Stomach (tissue), 9 donors: ENCODE measurements around the gene USH1G. TPM values are rescaled to one million over a fixed set of nuclear protein-coding genes. Genes with fewer than 3 reads are reported as not detected.

Experiments used
- DNase-seq, 2 donors: peaks; one replicate each; pipeline versions ENCODE4 v3.0.0 to v3.0.0-alpha.2; 2013 to 2019
- H3K27ac ChIP-seq, 5 donors: fragments of 200-600 bp in 4 of 5; sonication (generic) in 4 of 5; one replicate each; pipeline ENCODE4 v1.5.1; 2013 to 2019; ENCODE audit warnings: mild to moderate bottlenecking in 1 of 5, moderate library complexity in 1 of 5
- H3K27me3 ChIP-seq, 3 donors: fragments of 200-600 bp; sonication (generic); one replicate each; pipeline ENCODE4 v1.5.1; 2017 to 2019; ENCODE audit warnings: mixed run types in 1 of 3
- H3K36me3 ChIP-seq, 4 donors: fragments of 200-600 bp; sonication (generic); 1 replicate in 3 of 4; 2 replicates in 1 of 4; pipeline ENCODE4 v1.5.1; 2016 to 2019
- H3K4me1 ChIP-seq, 4 donors: fragments of 200-600 bp; sonication (generic); one replicate each; pipeline ENCODE4 v1.5.1; 2016 to 2019
- H3K4me3 ChIP-seq, 4 donors: fragments of 200-600 bp; sonication (generic) in 3 of 4; one replicate each; pipeline ENCODE4 v1.5.1; 2016 to 2019; ENCODE audit warnings: mild to moderate bottlenecking in 1 of 4
- H3K9me3 ChIP-seq, 4 donors: fragments of 200-600 bp; sonication (generic); one replicate each; pipeline ENCODE4 v1.5.1; 2016 to 2019
- CTCF ChIP-seq, 7 experiments: fragments of 450-650 bp in 4 of 7; fragments of 200-600 bp in 3 of 7; sonication (generic) in 3 of 7; IDR thresholded peaks; one replicate each; pipeline ENCODE4 v1.5.1; 2016 to 2019; ENCODE audit warnings: antibody characterized with exemption in 7 of 7, control low read depth in 2 of 7, mild to moderate bottlenecking in 1 of 7
- EP300 ChIP-seq: sonication (generic); formaldehyde crosslinking; IDR thresholded peaks from one replicate; pipeline ENCODE4 v1.6.1; 2017; ENCODE audit warnings: antibody characterized with exemption
- POLR2A ChIP-seq, 4 donors: fragments of 450-650 bp; IDR thresholded peaks; one replicate each; pipeline ENCODE4 v1.6.1; 2016; ENCODE audit warnings: antibody characterized with exemption in 4 of 4, control low read depth in 2 of 4, mild to moderate bottlenecking in 1 of 4, moderate library complexity in 1 of 4
- POLR2AphosphoS5 ChIP-seq, 3 donors: sonication (generic); formaldehyde crosslinking; IDR thresholded peaks; one replicate each; pipeline ENCODE4 v1.6.1; 2016; ENCODE audit warnings: antibody characterized with exemption in 3 of 3
- WGBS, 5 donors: extraction: QIAGEN DNeasy Blood & Tissue Kit in 3 of 5; methylation state at CpG; one replicate each; pipeline versions ENCODE4 v1.1.5 to v1.1.7; 2013 to 2018; 5-methylcytosine and 5-hydroxymethylcytosine counted together
- intact Hi-C: fragments of 100-400 bp; cut with DNase I; formaldehyde crosslinking; loops from one replicate; pipeline ENCODE4 v1.15.1; 2023; ENCODE audit warnings: low total_unique reads
- polyA plus RNA-seq, 3 donors: library from polyadenylated mRNA; stranded (reverse); fragments of 200-250 nt; gene quantifications; one replicate each; pipeline ENCODE4 v1.2.3, GENCODE V29; 2013
- total RNA-seq, 5 donors: library from RNA; depleted of rRNA; stranded (reverse); fragments of >200 nt; gene quantifications; one replicate each; pipeline versions ENCODE4 v1.1.0 to v1.2.3, GENCODE V29; 2014 to 2016
- donor health status: healthy with polysubstance abuse.
- donor health status: Bipolar disorder and iron deficiency.
- donor health status: healthy.

USH1G gene
- total and polyA plus RNA-seq, 8 donors, result 0.18 to 1.0 TPM; not detected in 6

GRCh38 chr17:74921769-74922168 lies 1.3 kb downstream of the USH1G start:
- intact Hi-C loops, result no loop called here
- TF ChIP-seq EP300 (no peak), POLR2A (IDR thresholded peaks at IDR 0.05) (no peak), CTCF (IDR thresholded peaks at IDR 0.05) (no peak), POLR2AphosphoS5 (IDR thresholded peaks at IDR 0.05) (no peak)
- Histone ChIP-seq H3K4me1 (peaks cover 22 to 27% (median 25%) of the 10 kb centered on the region in 4 donors), H3K4me3 (no peak overlapping the region), H3K27me3 (peaks cover 22 to 97% (median 74%) of the 10 kb centered on the region in 3 donors), H3K36me3 (no peaks in the 10 kb centered on the region), H3K27ac (no peak overlapping the region), H3K9me3 (no peaks in the 10 kb centered on the region)
- no peak for DNase-seq
- WGBS, 5 donors, result 86 to 100% (median 96%) methylated on average over 2 of the region's 2 CpGs

- peaks cover 22 to 27% (median 25%) of the 10 kb centered on the region in 4 donors for H3K4me1 ChIP-seq
- H3K4me3 ChIP-seq, result no peak overlapping the region
- H3K27me3 ChIP-seq, result peaks cover 22 to 97% (median 68%) of the 10 kb centered on the region in 3 donors
- intact Hi-C loops, result no loop called here
- no peak overlapping the region for H3K27ac ChIP-seq
- no peaks in the 10 kb centered on the region for H3K36me3 ChIP-seq
- 56 to 68% (median 62%) methylated on average over 17 to 19 of the region's 19 CpGs for WGBS, 5 donors
- DNase-seq, result peak in 1 of 2 donors; percentile 41
- H3K9me3 ChIP-seq, result no peaks in the 10 kb centered on the region
- TF ChIP-seq CTCF (IDR thresholded peaks at IDR 0.05) (no peak), POLR2AphosphoS5 (IDR thresholded peaks at IDR 0.05) (no peak), POLR2A (IDR thresholded peaks at IDR 0.05) (no peak), EP300 (no peak)
Measured at GRCh38 chr17:74921026-74921681, 1.9 kb downstream of the USH1G start.

- DNase-seq, result no peak
- Histone ChIP-seq H3K27me3 (peaks cover 22 to 97% (median 63%) of the 10 kb centered on the region in 3 donors), H3K36me3 (no peaks in the 10 kb centered on the region), H3K27ac (no peak overlapping the region), H3K4me1 (peaks cover 22 to 27% (median 25%) of the 10 kb centered on the region in 4 donors), H3K9me3 (no peaks in the 10 kb centered on the region), H3K4me3 (no peak overlapping the region)
- no peak for TF ChIP-seq EP300
- 46 to 58% (median 56%) methylated on average over 6 of the region's 6 CpGs for WGBS, 5 donors
- intact Hi-C loops, result no loop called here
Measured at GRCh38 chr17:74920642-74921025, 2.4 kb downstream of the USH1G start.

- WGBS, 5 donors, result 56 to 95% (median 79%) methylated on average over 22 to 27 of the region's 27 CpGs
- H3K4me3 ChIP-seq, result no peak overlapping the region
- no peaks in the 10 kb centered on the region for H3K36me3 ChIP-seq
- no peak overlapping the region for H3K27ac ChIP-seq
- intact Hi-C loops, result no loop called here
- H3K4me1 ChIP-seq, result peaks cover 22 to 27% (median 25%) of the 10 kb centered on the region in 4 donors
- TF ChIP-seq POLR2AphosphoS5 (IDR thresholded peaks at IDR 0.05) (no peak), CTCF (IDR thresholded peaks at IDR 0.05) (no peak), EP300 (no peak), POLR2A (IDR thresholded peaks at IDR 0.05) (no peak)
- no peak for DNase-seq
- H3K27me3 ChIP-seq, result peaks cover 22 to 97% (median 59%) of the 10 kb centered on the region in 3 donors
- H3K9me3 ChIP-seq, result no peaks in the 10 kb centered on the region
Measured at GRCh38 chr17:74920306-74920620, 2.8 kb downstream of the USH1G start.
